Measurements from ENCODE around the gene ZBTB5. TPM values are rescaled to one million over a fixed set of nuclear protein-coding genes. Genes with fewer than 3 reads are reported as not detected.

ZBTB5 gene
- total and polyA plus RNA-seq, 2 donors from 2014 or later: 6.1 to 14.1 TPM

- FAIRE-seq (no peak), DNase-seq (no peak)
- no peak overlapping the region for H3K27ac ChIP-seq (ENCODE audit: low read depth in 2 of 2, low read length in 2 of 2)
- H3K4me3 ChIP-seq (ENCODE audit: low read length in 3 of 3): no peak overlapping the region
- intact Hi-C loops (cut with DNase I): no loop called here
- no peaks in the 10 kb centered on the region for H3K9me3 ChIP-seq (ENCODE audit: control insufficient read depth in 2 of 3, insufficient read depth in 1 of 3, low read length in 3 of 3)
- H3K36me3 ChIP-seq (ENCODE audit: control insufficient read depth in 2 of 3, insufficient read depth in 3 of 3, low read length in 3 of 3): no peaks in the 10 kb centered on the region
- H3K4me1 ChIP-seq (ENCODE audit: control insufficient read depth in 2 of 3, insufficient read depth in 2 of 3, low read depth in 1 of 3, low read length in 3 of 3): peaks cover 0 to 24% (median 13%) of the 10 kb centered on the region in 3 donors
- TF ChIP-seq, protein P1, sequence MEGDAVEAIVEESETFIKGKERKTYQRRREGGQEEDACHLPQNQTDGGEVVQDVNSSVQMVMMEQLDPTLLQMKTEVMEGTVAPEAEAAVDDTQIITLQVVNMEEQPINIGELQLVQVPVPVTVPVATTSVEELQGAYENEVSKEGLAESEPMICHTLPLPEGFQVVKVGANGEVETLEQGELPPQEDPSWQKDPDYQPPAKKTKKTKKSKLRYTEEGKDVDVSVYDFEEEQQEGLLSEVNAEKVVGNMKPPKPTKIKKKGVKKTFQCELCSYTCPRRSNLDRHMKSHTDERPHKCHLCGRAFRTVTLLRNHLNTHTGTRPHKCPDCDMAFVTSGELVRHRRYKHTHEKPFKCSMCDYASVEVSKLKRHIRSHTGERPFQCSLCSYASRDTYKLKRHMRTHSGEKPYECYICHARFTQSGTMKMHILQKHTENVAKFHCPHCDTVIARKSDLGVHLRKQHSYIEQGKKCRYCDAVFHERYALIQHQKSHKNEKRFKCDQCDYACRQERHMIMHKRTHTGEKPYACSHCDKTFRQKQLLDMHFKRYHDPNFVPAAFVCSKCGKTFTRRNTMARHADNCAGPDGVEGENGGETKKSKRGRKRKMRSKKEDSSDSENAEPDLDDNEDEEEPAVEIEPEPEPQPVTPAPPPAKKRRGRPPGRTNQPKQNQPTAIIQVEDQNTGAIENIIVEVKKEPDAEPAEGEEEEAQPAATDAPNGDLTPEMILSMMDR (IDR thresholded peaks at IDR 0.05; ENCODE audit: borderline replicate concordance, extremely low read depth, insufficient read depth): no peak
- H3K27me3 ChIP-seq (ENCODE audit: control insufficient read depth, insufficient read depth, low read length): no peaks in the 10 kb centered on the region
- H3K9ac ChIP-seq (ENCODE audit: low read length in 3 of 3): peak overlapping the region in 1 of 3 donors; percentile 6
Measured at GRCh38 chr9:37414503-37414943, 50.7 kb downstream of the ZBTB5 start.

GRCh38 chr9:37413311-37413710 is 51.9 kb downstream of the ZBTB5 start:
- no peak overlapping the region for H3K4me3 ChIP-seq (ENCODE audit: low read length in 3 of 3)
- H3K36me3 ChIP-seq (ENCODE audit: control insufficient read depth in 2 of 3, insufficient read depth in 3 of 3, low read length in 3 of 3): no peaks in the 10 kb centered on the region
- TF ChIP-seq, protein P1 (IDR thresholded peaks at IDR 0.05; ENCODE audit: borderline replicate concordance, extremely low read depth, insufficient read depth): no peak
- H3K9me3 ChIP-seq (ENCODE audit: control insufficient read depth in 2 of 3, insufficient read depth in 1 of 3, low read length in 3 of 3): no peaks in the 10 kb centered on the region
- no peak overlapping the region for H3K27ac ChIP-seq (ENCODE audit: low read depth in 2 of 2, low read length in 2 of 2)
- H3K27me3 ChIP-seq (ENCODE audit: control insufficient read depth, insufficient read depth, low read length): no peaks in the 10 kb centered on the region
- no peak overlapping the region for H3K9ac ChIP-seq (ENCODE audit: low read length in 3 of 3)
- peaks cover 0 to 16% (median 13%) of the 10 kb centered on the region in 3 donors for H3K4me1 ChIP-seq (ENCODE audit: control insufficient read depth in 2 of 3, insufficient read depth in 2 of 3, low read depth in 1 of 3, low read length in 3 of 3)
- FAIRE-seq: no peak
- no peak for DNase-seq
- intact Hi-C loops (cut with DNase I): no loop called here

GRCh38 chr9:37412431-37413151 is 52.7 kb downstream of the ZBTB5 start:
- H3K4me1 ChIP-seq (ENCODE audit: control insufficient read depth in 2 of 3, insufficient read depth in 2 of 3, low read depth in 1 of 3, low read length in 3 of 3): peaks cover 0 to 16% (median 9%) of the 10 kb centered on the region in 3 donors
- DNase-seq (peak in 1 of 5 donors; percentile 36), FAIRE-seq (no peak)
- H3K27ac ChIP-seq (ENCODE audit: low read depth in 2 of 2, low read length in 2 of 2): no peak overlapping the region
- TF ChIP-seq, protein P1 (IDR thresholded peaks at IDR 0.05; ENCODE audit: borderline replicate concordance, extremely low read depth, insufficient read depth): no peak
- H3K27me3 ChIP-seq (ENCODE audit: control insufficient read depth, insufficient read depth, low read length): no peaks in the 10 kb centered on the region
- intact Hi-C loops (cut with DNase I): no loop called here
- no peaks in the 10 kb centered on the region for H3K9me3 ChIP-seq (ENCODE audit: control insufficient read depth in 2 of 3, insufficient read depth in 1 of 3, low read length in 3 of 3)
- H3K36me3 ChIP-seq (ENCODE audit: control insufficient read depth in 2 of 3, insufficient read depth in 3 of 3, low read length in 3 of 3): no peaks in the 10 kb centered on the region
- H3K9ac ChIP-seq (ENCODE audit: low read length in 3 of 3): no peak overlapping the region
- H3K4me3 ChIP-seq (ENCODE audit: low read length in 3 of 3): no peak overlapping the region

All from kidney (tissue), 14 donors.